Fibroblast of villous mesenchyme (primary cell): ENCODE measurements around the gene APOA1. TPM values are rescaled to one million over a fixed set of nuclear protein-coding genes. Genes with fewer than 3 reads are reported as not detected.

ENCODE experiments used
- DNase-seq: peaks from one replicate; pipeline ENCODE4 v3.0.0-alpha.2; 2010; ENCODE audit warnings: low read depth
- H3K4me3 ChIP-seq: 2 replicates; pipeline ENCODE4 v1.5.1; 2011; ENCODE audit warnings: low read depth, mild to moderate bottlenecking, low read length
- CTCF ChIP-seq: IDR thresholded peaks from 2 replicates; pipeline ENCODE4 v1.5.1; 2012; ENCODE audit warnings: low read depth, mild to moderate bottlenecking, low read length; ENCODE audit not compliant: insufficient read depth
- total RNA-seq: library from RNA; depleted of rRNA; stranded (reverse); fragments of >200 nt; gene quantifications from 2 replicates; pipeline ENCODE4 v1.2.3, GENCODE V29; 2012

APOA1 gene
- total RNA-seq, 1 donor, result not detected

- no peak for TF ChIP-seq CTCF
- no peak overlapping the region for H3K4me3 ChIP-seq
- no peak for DNase-seq
Observed at GRCh38 chr11:116825854-116826750, 11.3 kb downstream of the APOA1 start.

- DNase-seq, result no peak
- H3K4me3 ChIP-seq, result no peak overlapping the region
- TF ChIP-seq CTCF, result no peak
Observed at GRCh38 chr11:116825434-116825833, 12.0 kb downstream of the APOA1 start.

- TF ChIP-seq CTCF, result no peak
- DNase-seq, result no peak
- no peak within 1 kb of the TSS for H3K4me3 ChIP-seq
Observed at GRCh38 chr11:116823031-116823843, 14.2 kb downstream of the APOA1 start, which contains the start of gene APOA4. TSS of gene APOA4 (minus strand) at chr11:116823304. CDS start at chr11:116823191, 113 bp downstream.

GRCh38 chr11:116822575-116822974 lies 14.8 kb downstream of the APOA1 start:
- no peak for TF ChIP-seq CTCF
- DNase-seq, result no peak
- H3K4me3 ChIP-seq, result no peak overlapping the region

GRCh38 chr11:116821050-116821918 lies 16.1 kb downstream of the APOA1 start:
- no peak for DNase-seq
- no peak for TF ChIP-seq CTCF
- H3K4me3 ChIP-seq, result no peak overlapping the region

GRCh38 chr11:116819049-116819448 lies 18.4 kb downstream of the APOA1 start:
- no peak overlapping the region for H3K4me3 ChIP-seq
- TF ChIP-seq CTCF, result no peak
- DNase-seq, result no peak
